HG02678 (cell line): ENCODE measurements around the gene ARHGAP15.
A peak's percentile ranks its signal among the peaks of the same experiment; 100 is the strongest.

Source experiments
- ATAC-seq: cut with Tn5 transposase; IDR thresholded peaks from one replicate; pipeline ENCODE4 v1.9.1; 2021; ENCODE audit warnings: mild to moderate bottlenecking, moderate library complexity; ENCODE audit not compliant: unreplicated experiment

Gene ARHGAP15

GRCh38 chr2:143730953-143731260 lies 601.7 kb downstream of the ARHGAP15 start:
- peak; percentile 40 for ATAC-seq

GRCh38 chr2:143732076-143732475 lies 602.9 kb downstream of the ARHGAP15 start:
- no peak for ATAC-seq

GRCh38 chr2:143732871-143733270 lies 603.7 kb downstream of the ARHGAP15 start:
- ATAC-seq = no peak

- ATAC-seq = no peak
Observed at GRCh38 chr2:143734507-143734906, 605.3 kb downstream of the ARHGAP15 start.

GRCh38 chr2:143736904-143737303 lies 607.7 kb downstream of the ARHGAP15 start:
- no peak for ATAC-seq

- no peak for ATAC-seq
Observed at GRCh38 chr2:143740431-143740830, 611.2 kb downstream of the ARHGAP15 start.

- no peak for ATAC-seq
Observed at GRCh38 chr2:143741205-143741604, 612.0 kb downstream of the ARHGAP15 start.

- no peak for ATAC-seq
Observed at GRCh38 chr2:143742581-143742980, 613.4 kb downstream of the ARHGAP15 start.

- no peak for ATAC-seq
Observed at GRCh38 chr2:143744114-143744513, 614.9 kb downstream of the ARHGAP15 start.

GRCh38 chr2:143745060-143745459 lies 615.8 kb downstream of the ARHGAP15 start:
- ATAC-seq = no peak

GRCh38 chr2:143754742-143755141 lies 625.5 kb downstream of the ARHGAP15 start:
- ATAC-seq = no peak

GRCh38 chr2:143758629-143759330 lies 629.6 kb downstream of the ARHGAP15 start:
- ATAC-seq = no peak

GRCh38 chr2:143759455-143759854 lies 630.2 kb downstream of the ARHGAP15 start:
- no peak for ATAC-seq

GRCh38 chr2:143762176-143762928 lies 633.1 kb downstream of the ARHGAP15 start:
- no peak for ATAC-seq

GRCh38 chr2:143764261-143764660 lies 635.0 kb downstream of the ARHGAP15 start:
- no peak for ATAC-seq

- ATAC-seq = no peak
Observed at GRCh38 chr2:143764706-143765105, 635.5 kb downstream of the ARHGAP15 start.

- no peak for ATAC-seq
Observed at GRCh38 chr2:143768991-143769390, 639.8 kb downstream of the ARHGAP15 start.

- ATAC-seq = no peak
Observed at GRCh38 chr2:143771939-143772338, 642.7 kb downstream of the ARHGAP15 start.

GRCh38 chr2:143776526-143777297 lies 647.5 kb downstream of the ARHGAP15 start:
- ATAC-seq = no peak

GRCh38 chr2:143779021-143779420 lies 649.8 kb downstream of the ARHGAP15 start:
- no peak for ATAC-seq

- no peak for ATAC-seq
Observed at GRCh38 chr2:143786026-143786765, 657.0 kb downstream of the ARHGAP15 start.
